ENCODE results near the gene CENPB.
"Not testable (repeated sequence)": the region's sequence is repeated elsewhere in the genome, so short reads cannot be mapped to it uniquely, and the experiment has no call there.

Gene CENPB

GRCh38 chr20:3811467-3812258 lies 25.1 kb upstream of the CENPB start:
- DNase-seq (ENCODE audit: low read depth, low spot score) = no peak

GRCh38 chr20:3808544-3808943 lies 22.0 kb upstream of the CENPB start:
- no peak for DNase-seq (ENCODE audit: low read depth, low spot score)

GRCh38 chr20:3804781-3805180 lies 18.2 kb upstream of the CENPB start:
- DNase-seq (ENCODE audit: low read depth, low spot score) = no peak

- DNase-seq (ENCODE audit: low read depth, low spot score) = no peak
Measured at GRCh38 chr20:3804254-3804751, 17.8 kb upstream of the CENPB start.

- DNase-seq (ENCODE audit: low read depth, low spot score) = no peak
Measured at GRCh38 chr20:3803854-3804253, 17.3 kb upstream of the CENPB start.

GRCh38 chr20:3803289-3803688 lies 16.7 kb upstream of the CENPB start:
- DNase-seq (ENCODE audit: low read depth, low spot score) = no peak

- DNase-seq (ENCODE audit: low read depth, low spot score) = no peak
Measured at GRCh38 chr20:3802524-3803239, 16.1 kb upstream of the CENPB start.

- DNase-seq (ENCODE audit: low read depth, low spot score) = no peak
Measured at GRCh38 chr20:3801846-3802245, 15.3 kb upstream of the CENPB start.

GRCh38 chr20:3801299-3801698 lies 14.8 kb upstream of the CENPB start:
- DNase-seq (ENCODE audit: low read depth, low spot score) = no peak

GRCh38 chr20:3800878-3801260 lies 14.3 kb upstream of the CENPB start:
- DNase-seq (ENCODE audit: low read depth, low spot score) = no peak

- peak; percentile 63 for DNase-seq (ENCODE audit: low read depth, low spot score)
Measured at GRCh38 chr20:3800256-3800877, 13.8 kb upstream of the CENPB start.

- DNase-seq (ENCODE audit: low read depth, low spot score) = no peak
Measured at GRCh38 chr20:3798908-3799248, 12.3 kb upstream of the CENPB start.

GRCh38 chr20:3798373-3798768 lies 11.8 kb upstream of the CENPB start:
- DNase-seq (ENCODE audit: low read depth, low spot score) = no peak

- DNase-seq (ENCODE audit: low read depth, low spot score) = no peak
Measured at GRCh38 chr20:3797592-3798372, 11.2 kb upstream of the CENPB start.

- no peak for DNase-seq (ENCODE audit: low read depth, low spot score)
Measured at GRCh38 chr20:3797226-3797545, 10.6 kb upstream of the CENPB start.

GRCh38 chr20:3796477-3797225 lies 10.1 kb upstream of the CENPB start:
- no peak for DNase-seq (ENCODE audit: low read depth, low spot score)

GRCh38 chr20:3795511-3796468 lies 9.2 kb upstream of the CENPB start, which contains the start of gene CDC25B:
Gene CDC25B (plus strand): TSS chr20:3796310. CDS start chr20:3796532, 222 bp downstream.
- peak; percentile 54 for DNase-seq (ENCODE audit: low read depth, low spot score)

GRCh38 chr20:3794701-3795420 lies 8.3 kb upstream of the CENPB start:
- DNase-seq (ENCODE audit: low read depth, low spot score) = no peak

- DNase-seq (ENCODE audit: low read depth, low spot score) = not testable (repeated sequence)
Measured at GRCh38 chr20:3794168-3794567, 7.6 kb upstream of the CENPB start.

Data from iPS DF 19.7 (cell line).